B cell (primary cell): ENCODE data around the gene RAP1GAP. TPM values are rescaled to one million over a fixed set of nuclear protein-coding genes. Genes with fewer than 3 reads are reported as not detected.

Source experiments
- ATAC-seq: fragments of 200-7000 bp; cut with Tn5 transposase; one replicate; pipeline ENCODE4 v1.10.0; 2021; ENCODE audit warnings: low read depth, mild to moderate bottlenecking, moderate number of reproducible peaks, moderate library complexity
- CTCF ChIA-PET: fragments of 350-600 bp; sonication (Branson Sonifier 250); formaldehyde crosslinking; loops from one replicate; lab custom pipeline; 2021; ENCODE audit warnings: antibody characterized with exemption, inconsistent platforms; lab: Charles Lee
- POLR2A ChIA-PET: fragments of 350-600 bp; sonication (Branson Sonifier 250); formaldehyde crosslinking; loops from one replicate; lab custom pipeline; 2021; ENCODE audit warnings: antibody characterized with exemption; lab: Charles Lee
- DNase-seq: peaks from one replicate; pipeline ENCODE4 v3.0.0; 2013
- H2AFZ ChIP-seq: 2 replicates; pipeline ENCODE4 v1.6.1; 2012; ENCODE audit warnings: mild to moderate bottlenecking, low read depth, low read length; ENCODE audit not compliant: insufficient read depth, poor library complexity, severe bottlenecking
- H3K27ac ChIP-seq, 2 donors: 1 replicate in 1 of 2; 2 replicates in 1 of 2; pipeline ENCODE4 v1.5.1; 2012 to 2013; ENCODE audit warnings: low read length in 2 of 2, mild to moderate bottlenecking in 2 of 2, moderate library complexity in 1 of 2
- H3K27me3 ChIP-seq, 4 experiments: fragments of 200-600 bp in 1 of 4; sonication (generic) in 1 of 4; replicated peaks in 1 of 4; 1 replicate in 2 of 4; 2 replicates in 2 of 4; pipeline versions ENCODE4 v1.6.1 to v1.7.0; 2013 to 2016; ENCODE audit warnings: low read length in 3 of 4, mild to moderate bottlenecking in 2 of 4, mixed read lengths in 1 of 4, moderate library complexity in 1 of 4; ENCODE audit not compliant: insufficient read depth in 4 of 4, control insufficient read depth in 3 of 4; ENCODE audit errors: control extremely low read depth in 1 of 4
- H3K36me3 ChIP-seq, 2 experiments: replicated peaks in 1 of 2; 1 replicate in 1 of 2; 2 replicates in 1 of 2; pipeline versions ENCODE4 v1.6.1 to v1.7.1; 2013; ENCODE audit warnings: low read length in 1 of 2; ENCODE audit not compliant: insufficient read depth in 2 of 2, control insufficient read depth in 1 of 2; ENCODE audit errors: control extremely low read depth in 1 of 2, extremely low read depth in 1 of 2
- H3K4me1 ChIP-seq, 2 donors: fragments of 200-600 bp in 1 of 2; sonication (generic) in 1 of 2; 1 replicate in 1 of 2; 2 replicates in 1 of 2; pipeline versions ENCODE4 v1.5.1 to v1.6.1; 2013 to 2017; ENCODE audit warnings: low read length in 2 of 2; ENCODE audit not compliant: control insufficient read depth in 2 of 2, insufficient read depth in 2 of 2
- H3K4me2 ChIP-seq: replicated peaks from 2 replicates; pipeline ENCODE3; 2012; ENCODE audit warnings: mild to moderate bottlenecking, low read depth, low read length; ENCODE audit not compliant: poor library complexity, severe bottlenecking
- H3K4me3 ChIP-seq, 5 experiments: fragments of 200-600 bp in 1 of 5; sonication (generic) in 1 of 5; 1 replicate in 3 of 5; 2 replicates in 2 of 5; pipeline versions ENCODE4 v1.5.1 to v1.7.0; 2011 to 2016; ENCODE audit warnings: low read length in 4 of 5, mild to moderate bottlenecking in 4 of 5, low read depth in 2 of 5, control low read depth in 1 of 5, moderate library complexity in 1 of 5; ENCODE audit not compliant: insufficient read depth in 1 of 5; ENCODE audit errors: control extremely low read depth in 1 of 5, extremely low read depth in 1 of 5
- H3K79me2 ChIP-seq: fragments of 200-600 bp; sonication (generic); one replicate; pipeline ENCODE4 v1.6.0; 2016; ENCODE audit warnings: low read length; ENCODE audit not compliant: control insufficient read depth, insufficient read depth
- H3K9ac ChIP-seq: fragments of 200-600 bp; sonication (generic); 2 replicates; pipeline ENCODE4 v1.6.1; 2017; ENCODE audit warnings: mild to moderate bottlenecking, low read length, moderate library complexity
- H3K9me3 ChIP-seq, 3 donors: one replicate each; pipeline versions ENCODE4 v1.6.1 to v1.7.1; 2013; ENCODE audit warnings: low read length in 2 of 3; ENCODE audit not compliant: control insufficient read depth in 2 of 3, insufficient read depth in 1 of 3; ENCODE audit errors: control extremely low read depth in 1 of 3
- H4K20me1 ChIP-seq: 2 replicates; pipeline ENCODE4 v1.6.0; 2012; ENCODE audit warnings: mild to moderate bottlenecking, low read length; ENCODE audit not compliant: insufficient read depth, control insufficient read depth, poor library complexity, severe bottlenecking
- H3K27ac Mint-ChIP-seq: one replicate; pipeline ENCODE4 v1.8.0; 2021; ENCODE audit warnings: mixed read lengths
- H3K27me3 Mint-ChIP-seq: one replicate; pipeline ENCODE4 v1.8.0; 2021; ENCODE audit warnings: mixed read lengths
- H3K4me1 Mint-ChIP-seq: one replicate; pipeline ENCODE4 v1.8.0; 2021; ENCODE audit warnings: mixed read lengths
- H3K4me3 Mint-ChIP-seq: one replicate; pipeline ENCODE4 v1.8.0; 2021; ENCODE audit warnings: mixed read lengths
- H3K9me3 Mint-ChIP-seq: one replicate; pipeline ENCODE4 v1.8.0; 2022; ENCODE audit warnings: mixed read lengths; ENCODE audit not compliant: insufficient read depth
- CTCF ChIP-seq: fragments of 200-600 bp; IDR thresholded peaks from one replicate; pipeline ENCODE4 v1.8.0; 2022; ENCODE audit warnings: antibody characterized with exemption, mild to moderate bottlenecking
- EZH2 ChIP-seq: IDR thresholded peaks from 2 replicates; pipeline ENCODE4 v1.6.1; 2012; ENCODE audit warnings: borderline replicate concordance, low read depth, mild to moderate bottlenecking, moderate library complexity, low read length; ENCODE audit not compliant: insufficient read depth, poor library complexity, severe bottlenecking
- whole genome bisulfite sequencing: methylation state at CpG from one replicate; pipeline ENCODE4 v1.1.5; 2013; ENCODE audit warnings: missing lambda C conversion rate; ENCODE audit not compliant: insufficient coverage; 5-methylcytosine and 5-hydroxymethylcytosine counted together
- intact Hi-C: fragments of 100-400 bp; cut with micrococcal nuclease; formaldehyde crosslinking; loops from one replicate; pipeline ENCODE4 v1.10.0; 2022
- polyA plus RNA-seq: library from polyadenylated mRNA; depleted of rRNA; stranded (reverse); fragments of >200 nt; gene quantifications from 2 replicates; pipeline ENCODE4 v1.2.3, GENCODE V29; 2012
- total RNA-seq, 2 donors: library from RNA; stranded (reverse); fragments of 120-200 nt in 1 of 2; gene quantifications; 1 replicate in 1 of 2; 2 replicates in 1 of 2; pipeline versions ENCODE4 v1.2.3 to v1.2.4, GENCODE V29; 2013 to 2022

Gene RAP1GAP
- total and polyA plus RNA-seq, 2 donors (not counting 1 experiment from before 2014, with no cell fraction given), result 0.07 to 0.09 TPM

- Mint-ChIP-seq H3K27ac (no peak overlapping the region), H3K9me3 (no peaks in the 10 kb centered on the region)
Measured at GRCh38 chr1:21689661-21690372, 20.7 kb upstream of the RAP1GAP start.

More at GRCh38 chr1:21689661-21690372, 20.7 kb upstream of the RAP1GAP start:
- peaks cover 0 to 3% (median 0%) of the 10 kb centered on the region in 3 donors for H3K9me3 ChIP-seq
- no peak overlapping the region for H3K4me3 ChIP-seq
- Mint-ChIP-seq H3K4me3 (no peak overlapping the region), H3K27me3 (no peaks in the 10 kb centered on the region), H3K4me1 (no peaks in the 10 kb centered on the region)
- H3K4me1 ChIP-seq, result no peaks in the 10 kb centered on the region
- no peak overlapping the region for H3K9ac ChIP-seq
- H3K36me3 ChIP-seq, result peaks cover 18 to 81% of the 10 kb centered on the region in 2 experiments
- no peaks in the 10 kb centered on the region for H4K20me1 ChIP-seq
- H3K27ac ChIP-seq, result no peak overlapping the region
- 100% methylated on average over 2 of the region's 6 CpGs for WGBS
- H3K27me3 ChIP-seq, result no peaks in the 10 kb centered on the region
- no peak overlapping the region for H2AFZ ChIP-seq
- no peak for TF ChIP-seq EZH2
- no peak for TF ChIP-seq CTCF
- DNase-seq (no peak), ATAC-seq (no peak)
- no peak overlapping the region for H3K4me2 ChIP-seq
- ChIA-PET CTCF (no interaction called here), POLR2A (no interaction called here)
- H3K79me2 ChIP-seq, result no peaks in the 10 kb centered on the region
- intact Hi-C loops, result no loop called here
